GM10266 (cell line): ENCODE measurements around the gene IGSF5.

ENCODE experiments used
- DNase-seq: peaks from one replicate; pipeline ENCODE4 v3.0.0; 2012; ENCODE audit errors: extremely low spot score
- CTCF ChIP-seq: IDR thresholded peaks from 2 replicates; pipeline ENCODE4 v1.5.1; 2012; ENCODE audit warnings: mild to moderate bottlenecking, low read depth; ENCODE audit not compliant: control insufficient read depth, insufficient read depth; ENCODE audit errors: missing control alignments

IGSF5 gene

GRCh38 chr21:39843916-39844315 is 98.9 kb downstream of the IGSF5 start:
- TF ChIP-seq CTCF: no peak
- no peak for DNase-seq

- no peak for TF ChIP-seq CTCF
- DNase-seq: no peak
These were observed 100.7 kb downstream of the IGSF5 start for GRCh38 chr21:39845571-39846130.

GRCh38 chr21:39847877-39848276 is 102.9 kb downstream of the IGSF5 start:
- no peak for DNase-seq
- TF ChIP-seq CTCF: no peak

- no peak for DNase-seq
- no peak for TF ChIP-seq CTCF
These were observed 104.2 kb downstream of the IGSF5 start for GRCh38 chr21:39849014-39849655.

GRCh38 chr21:39850333-39850732 is 105.3 kb downstream of the IGSF5 start:
- no peak for DNase-seq
- TF ChIP-seq CTCF: no peak

- TF ChIP-seq CTCF: no peak
- no peak for DNase-seq
These were observed 106.1 kb downstream of the IGSF5 start for GRCh38 chr21:39851002-39851618.
